Mucosa of descending colon (tissue), 3 donors: ENCODE data around the gene SYNGR3. TPM values are rescaled to one million over a fixed set of nuclear protein-coding genes. Genes with fewer than 3 reads are reported as not detected.
A peak's percentile ranks its signal among the peaks of the same experiment; 100 is the strongest.
"Not testable (repeated sequence)": the region's sequence is repeated elsewhere in the genome, so short reads cannot be mapped to it uniquely, and the experiment has no call there.

ENCODE experiments used
- ATAC-seq: fragments of 200-7000 bp; cut with Tn5 transposase; one replicate; pipeline ENCODE4 v1.9.1; 2020; ENCODE audit warnings: mild to moderate bottlenecking, moderate library complexity
- DNase-seq, 3 donors: peaks; one replicate each; pipeline ENCODE4 v3.0.0-alpha.2; 2020
- H3K36me3 ChIP-seq: fragments of 200-600 bp; one replicate; pipeline ENCODE4 v1.8.0; 2021; ENCODE audit warnings: low read depth, mild to moderate bottlenecking
- H3K4me1 ChIP-seq: fragments of 200-600 bp; one replicate; pipeline ENCODE4 v1.8.0; 2021; ENCODE audit warnings: low read depth, mild to moderate bottlenecking
- H3K4me3 ChIP-seq: fragments of 200-600 bp; one replicate; pipeline ENCODE4 v1.8.0; 2021; ENCODE audit warnings: mild to moderate bottlenecking
- H3K9me3 ChIP-seq: fragments of 200-600 bp; one replicate; pipeline ENCODE4 v1.8.0; 2021; ENCODE audit warnings: mild to moderate bottlenecking
- intact Hi-C, 2 donors: fragments of 100-400 bp; cut with DNase I in 1 of 2; cut with micrococcal nuclease in 1 of 2; formaldehyde crosslinking; loops; one replicate each; pipeline versions ENCODE4 v1.11.0 to v1.11.1; 2022; cut with DNase I, micrococcal nuclease
- total RNA-seq, 3 donors: library from RNA; stranded (reverse); fragmentation: NEBNext Ultra II Directional in 2 of 3; extraction: Animal tissue kit (Norgen Biotek cat#: 25700) in 2 of 3; gene quantifications; one replicate each; pipeline versions ENCODE4 v1.2.1 to v1.2.4, GENCODE V29; 2021 to 2023
- TF ChIP-seq, protein P1 (sequence below): fragments of 200-600 bp; IDR thresholded peaks from one replicate; pipeline ENCODE4 v1.8.0; 2022; ENCODE audit warnings: antibody characterized with exemption, mild to moderate bottlenecking
- donor health status: DM: no; HTN: no; CAD: no; lungs with moderate emphysema.
- donor health status: DM: no; HTN: no; CAD: no.
- donor health status: DM: no; HTN: yes; CAD: no.

SYNGR3 gene
- total RNA-seq, 3 donors from 2014 or later: 1.3 to 7.9 (median 1.5) TPM

DNA sequence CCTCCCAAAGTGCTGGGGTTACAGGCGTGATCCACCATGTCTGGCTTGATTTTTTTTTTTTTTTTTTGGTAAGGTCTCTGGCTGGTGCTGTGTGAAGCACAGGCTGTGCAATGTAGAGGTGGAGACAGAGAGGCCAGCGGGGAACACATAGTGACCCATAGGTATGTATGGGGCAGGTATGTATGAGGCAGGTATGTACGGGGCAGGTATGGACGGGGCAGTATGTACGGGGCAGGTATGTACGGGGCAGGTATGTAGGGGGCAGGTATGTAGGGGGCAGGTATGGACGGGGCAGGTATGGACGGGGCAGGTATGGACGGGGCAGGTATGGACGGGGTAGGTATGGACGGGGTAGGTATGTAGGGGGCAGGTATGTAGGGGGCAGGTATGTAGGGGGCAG lies 40.3 kb upstream of the SYNGR3 start:
- no peaks in the 10 kb centered on the region for H3K4me1 ChIP-seq
- no peaks in the 10 kb centered on the region for H3K36me3 ChIP-seq
- no peak for ATAC-seq
- TF ChIP-seq, protein P1, sequence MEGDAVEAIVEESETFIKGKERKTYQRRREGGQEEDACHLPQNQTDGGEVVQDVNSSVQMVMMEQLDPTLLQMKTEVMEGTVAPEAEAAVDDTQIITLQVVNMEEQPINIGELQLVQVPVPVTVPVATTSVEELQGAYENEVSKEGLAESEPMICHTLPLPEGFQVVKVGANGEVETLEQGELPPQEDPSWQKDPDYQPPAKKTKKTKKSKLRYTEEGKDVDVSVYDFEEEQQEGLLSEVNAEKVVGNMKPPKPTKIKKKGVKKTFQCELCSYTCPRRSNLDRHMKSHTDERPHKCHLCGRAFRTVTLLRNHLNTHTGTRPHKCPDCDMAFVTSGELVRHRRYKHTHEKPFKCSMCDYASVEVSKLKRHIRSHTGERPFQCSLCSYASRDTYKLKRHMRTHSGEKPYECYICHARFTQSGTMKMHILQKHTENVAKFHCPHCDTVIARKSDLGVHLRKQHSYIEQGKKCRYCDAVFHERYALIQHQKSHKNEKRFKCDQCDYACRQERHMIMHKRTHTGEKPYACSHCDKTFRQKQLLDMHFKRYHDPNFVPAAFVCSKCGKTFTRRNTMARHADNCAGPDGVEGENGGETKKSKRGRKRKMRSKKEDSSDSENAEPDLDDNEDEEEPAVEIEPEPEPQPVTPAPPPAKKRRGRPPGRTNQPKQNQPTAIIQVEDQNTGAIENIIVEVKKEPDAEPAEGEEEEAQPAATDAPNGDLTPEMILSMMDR: no peak
- no peak for DNase-seq
- no peaks in the 10 kb centered on the region for H3K9me3 ChIP-seq
- intact Hi-C loops: no loop called here
- H3K4me3 ChIP-seq: no peak overlapping the region

DNA sequence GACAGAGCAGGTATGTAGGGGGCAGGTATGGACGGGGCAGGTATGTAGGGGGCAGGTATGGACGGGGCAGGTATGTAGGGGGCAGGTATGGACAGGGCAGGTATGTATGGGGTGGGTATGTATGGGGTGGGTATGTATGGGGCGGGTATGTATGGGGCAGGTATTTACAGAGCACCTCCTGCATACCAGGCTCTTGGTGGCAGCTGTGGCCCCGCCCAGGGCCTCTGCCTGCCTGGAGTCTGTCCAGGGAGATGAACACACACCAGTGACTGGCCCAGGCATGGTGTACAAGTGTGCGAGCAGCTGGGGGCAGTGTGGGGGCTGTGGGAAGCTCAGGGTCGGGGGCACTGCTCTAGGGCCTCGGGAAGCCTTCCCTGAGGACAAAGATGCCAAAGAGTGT lies 39.7 kb upstream of the SYNGR3 start:
- intact Hi-C loops: no loop called here
- Histone ChIP-seq H3K4me3 (no peak overlapping the region), H3K36me3 (no peaks in the 10 kb centered on the region), H3K4me1 (no peaks in the 10 kb centered on the region), H3K9me3 (no peaks in the 10 kb centered on the region)
- DNase-seq (peak in 1 of 3 donors; percentile 50), ATAC-seq (peak; percentile 53)
- TF ChIP-seq, protein P1: no peak

DNA sequence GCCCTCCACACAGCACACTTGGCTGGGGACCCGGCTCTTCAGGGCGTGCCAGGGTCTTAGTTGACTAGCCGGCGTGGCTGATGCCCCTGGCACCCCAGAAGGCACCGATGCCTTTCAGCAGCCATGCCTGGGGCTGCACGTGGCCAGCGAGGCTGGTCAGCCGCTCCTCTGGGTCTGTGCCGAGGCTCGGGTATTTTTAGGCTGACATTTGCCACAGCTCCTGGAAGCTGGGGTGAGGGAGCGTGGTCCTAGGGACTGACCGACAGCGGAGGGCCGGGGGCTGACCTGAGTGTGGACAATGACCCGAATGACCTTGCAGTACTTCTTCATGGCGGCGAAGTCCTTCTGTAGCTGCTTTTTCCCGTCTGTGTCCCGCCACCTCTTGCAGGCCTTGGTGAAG lies 39.2 kb upstream of the SYNGR3 start:
- H3K9me3 ChIP-seq: no peaks in the 10 kb centered on the region
- ATAC-seq (no peak), DNase-seq (no peak)
- no peak overlapping the region for H3K4me3 ChIP-seq
- H3K4me1 ChIP-seq: no peaks in the 10 kb centered on the region
- intact Hi-C loops: no loop called here
- TF ChIP-seq, protein P1: no peak
- H3K36me3 ChIP-seq: no peaks in the 10 kb centered on the region

DNA sequence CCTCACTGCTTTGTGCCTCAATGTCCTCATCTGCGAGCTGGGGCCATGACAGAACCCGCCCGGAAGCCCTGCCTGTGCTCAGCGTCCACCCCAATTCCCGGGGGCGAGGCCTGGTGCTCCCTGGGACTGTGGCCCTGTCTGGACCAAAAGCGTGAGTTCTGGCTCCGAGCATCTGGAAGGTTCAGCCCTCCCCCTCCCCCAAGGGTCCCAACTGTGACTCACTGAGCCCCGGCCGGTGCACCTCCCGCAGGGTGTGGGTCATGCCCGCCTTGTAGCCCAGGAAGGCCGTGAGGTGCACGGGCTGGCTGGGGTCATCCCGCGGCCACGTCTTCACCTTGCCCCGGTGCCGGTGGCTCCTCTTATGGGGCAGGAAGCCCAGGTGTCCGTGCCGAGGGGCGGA lies 36.0 kb upstream of the SYNGR3 start:
- peaks cover 1% of the 10 kb centered on the region for H3K4me1 ChIP-seq
- H3K36me3 ChIP-seq: no peaks in the 10 kb centered on the region
- intact Hi-C loops: no loop called here
- H3K4me3 ChIP-seq: no peak overlapping the region
- DNase-seq (peak in 1 of 3 donors; percentile 50), ATAC-seq (no peak)
- no peaks in the 10 kb centered on the region for H3K9me3 ChIP-seq
- TF ChIP-seq, protein P1: no peak

DNA sequence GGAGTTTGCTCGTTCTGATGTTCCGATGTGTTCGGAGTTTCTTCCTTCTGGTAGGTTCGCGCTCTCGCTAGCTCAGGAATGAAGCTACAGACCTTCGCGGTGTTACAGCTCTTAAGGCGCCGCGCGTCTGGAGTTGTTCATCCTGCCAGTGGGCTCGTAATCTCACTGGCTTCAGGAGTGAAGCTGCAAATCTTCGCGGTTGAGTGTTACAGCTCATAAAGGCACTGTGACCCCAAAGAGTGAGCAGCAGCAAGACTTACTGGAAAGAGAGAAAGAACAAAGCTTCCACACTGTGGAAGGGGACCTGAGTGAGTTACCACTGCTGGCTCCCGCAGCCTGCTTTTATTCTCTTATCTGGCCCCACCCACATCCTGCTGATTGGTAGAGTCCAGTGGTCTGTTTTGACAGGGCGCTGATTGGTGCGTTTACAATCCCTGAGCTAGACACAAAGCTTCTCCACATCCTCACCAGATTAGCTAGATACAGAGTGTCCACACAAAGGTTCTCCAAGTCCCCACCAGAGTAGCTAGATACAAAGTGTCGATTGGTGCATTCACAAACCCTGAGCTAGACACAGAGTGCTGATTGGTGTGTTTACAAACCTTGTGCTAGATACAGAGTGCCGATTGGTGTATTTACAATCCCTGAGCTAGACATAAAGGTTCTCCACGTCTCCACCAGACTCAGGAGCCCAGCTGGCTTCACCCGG lies 32.2 kb upstream of the SYNGR3 start:
- H3K4me3 ChIP-seq, DNase-seq, H3K36me3 ChIP-seq, H3K9me3 ChIP-seq, ATAC-seq, intact Hi-C loops: not testable (repeated sequence)
- H3K4me1 ChIP-seq: peaks cover 15% of the 10 kb centered on the region

DNA sequence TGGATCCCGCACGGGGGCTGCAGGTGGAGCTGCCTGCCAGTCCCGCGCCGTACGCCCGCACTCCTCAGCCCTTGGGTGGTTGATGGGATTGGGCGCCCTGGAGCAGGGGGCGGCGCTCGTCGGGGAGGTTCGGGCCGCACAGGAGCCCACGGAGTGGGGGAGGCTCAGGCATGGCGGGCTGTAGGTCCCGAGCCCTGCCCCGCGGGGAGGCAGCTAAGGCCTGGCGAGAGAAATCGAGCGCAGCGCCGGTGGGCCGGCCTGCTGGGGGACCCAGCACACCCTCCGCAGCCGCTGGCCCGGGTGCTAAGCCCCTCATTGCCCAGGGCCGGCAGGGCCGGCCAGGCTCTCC lies 31.7 kb upstream of the SYNGR3 start:
- H3K36me3 ChIP-seq, H3K4me3 ChIP-seq, ATAC-seq, H3K9me3 ChIP-seq, intact Hi-C loops: not testable (repeated sequence)
- DNase-seq: peak in 1 of 3 donors; percentile 60
- peaks cover 15% of the 10 kb centered on the region for H3K4me1 ChIP-seq
